GM19239 (cell line): ENCODE results near the gene KIRREL3.
"Not testable (repeated sequence)": the region's sequence is repeated elsewhere in the genome, so short reads cannot be mapped to it uniquely, and the experiment has no call there.

ENCODE experiments used
- DNase-seq: peaks from one replicate; pipeline ENCODE4 v3.0.0; 2011; ENCODE audit warnings: low spot score; ENCODE audit not compliant: insufficient read length
- FAIRE-seq: peaks from 2 replicates; lab custom pipeline; 2011; peaks lifted over from hg19 to GRCh38; lab: Jason Lieb, UNC

The KIRREL3 gene

DNA sequence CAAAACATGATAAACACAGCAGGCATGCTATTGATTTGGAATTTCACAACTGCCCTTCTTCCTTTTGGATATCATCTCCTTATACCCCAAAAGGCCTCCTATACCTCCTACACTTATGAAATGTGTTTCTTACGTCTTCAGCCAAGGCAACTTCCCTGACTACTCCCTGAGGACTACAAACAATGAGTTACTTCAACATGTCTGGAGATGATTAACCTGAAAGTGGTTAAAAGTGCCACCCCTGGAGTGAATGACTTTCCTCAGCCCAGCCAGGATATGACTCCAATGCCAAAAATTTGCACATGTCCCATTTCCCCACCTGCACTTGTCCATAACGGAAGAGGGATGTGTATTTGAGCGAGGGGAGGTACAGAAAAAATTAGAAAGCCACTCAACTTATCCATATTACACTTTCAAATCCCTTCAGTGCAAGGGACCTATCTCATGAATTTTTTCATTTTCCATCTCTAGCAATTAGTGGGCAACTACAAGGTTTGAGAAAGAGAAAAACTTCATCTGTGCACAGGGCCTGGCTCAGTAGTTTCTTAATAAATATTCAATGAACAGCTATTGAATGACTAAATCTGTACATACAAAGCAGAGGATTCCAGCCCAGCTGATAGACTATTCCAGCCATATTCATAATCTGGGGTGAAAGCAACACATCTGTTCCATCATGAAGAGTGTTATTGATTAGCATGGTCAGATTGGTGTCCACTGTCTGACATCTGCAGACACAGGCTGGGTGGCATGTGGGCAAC, 36.8 kb downstream of the KIRREL3 start:
- FAIRE-seq (no peak), DNase-seq (no peak)

DNA sequence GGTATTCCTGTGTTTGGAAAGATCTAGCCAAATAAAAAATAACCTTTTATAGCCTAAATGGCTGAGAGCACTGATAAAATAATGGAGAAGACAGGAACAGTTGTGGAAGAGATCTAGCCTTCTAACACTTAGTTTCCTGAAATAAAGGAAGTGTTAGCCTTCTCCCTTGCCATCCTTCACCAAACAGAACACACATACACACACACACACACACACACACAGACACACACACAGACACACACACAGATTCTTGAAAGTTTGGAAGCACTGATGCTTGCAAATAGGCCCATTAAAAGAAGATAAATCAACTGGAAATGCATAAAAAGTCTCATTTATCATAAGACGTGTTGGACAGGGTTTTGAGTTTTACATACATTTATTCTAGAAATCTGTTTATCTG, 37.5 kb downstream of the KIRREL3 start:
- DNase-seq, result no peak
- FAIRE-seq, result no peak

DNA sequence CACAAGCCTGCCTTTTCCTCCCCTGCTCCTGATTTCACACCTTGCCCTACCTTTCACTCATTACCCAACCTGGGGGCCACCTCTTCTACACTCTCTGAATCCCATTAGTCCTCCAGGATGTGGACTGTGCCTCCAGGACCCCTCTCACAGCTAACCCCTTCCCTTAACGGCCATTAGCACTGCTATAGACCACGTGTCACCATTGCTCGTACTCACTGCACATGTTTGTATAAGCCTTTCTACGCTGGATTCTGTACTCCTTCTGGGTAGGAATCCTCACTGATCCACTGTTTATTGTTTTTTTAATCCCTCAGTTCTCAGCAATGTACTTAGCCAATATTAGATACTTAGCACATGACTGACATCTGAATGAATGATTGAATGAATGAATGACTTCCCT, 40.9 kb downstream of the KIRREL3 start:
- DNase-seq (no peak), FAIRE-seq (no peak)

GRCh38 chr11:126956635-126957034, 43.9 kb downstream of the KIRREL3 start:
- DNase-seq (no peak), FAIRE-seq (no peak)

GRCh38 chr11:126952533-126952932, 48.0 kb downstream of the KIRREL3 start:
- DNase-seq, FAIRE-seq: not testable (repeated sequence)

DNA sequence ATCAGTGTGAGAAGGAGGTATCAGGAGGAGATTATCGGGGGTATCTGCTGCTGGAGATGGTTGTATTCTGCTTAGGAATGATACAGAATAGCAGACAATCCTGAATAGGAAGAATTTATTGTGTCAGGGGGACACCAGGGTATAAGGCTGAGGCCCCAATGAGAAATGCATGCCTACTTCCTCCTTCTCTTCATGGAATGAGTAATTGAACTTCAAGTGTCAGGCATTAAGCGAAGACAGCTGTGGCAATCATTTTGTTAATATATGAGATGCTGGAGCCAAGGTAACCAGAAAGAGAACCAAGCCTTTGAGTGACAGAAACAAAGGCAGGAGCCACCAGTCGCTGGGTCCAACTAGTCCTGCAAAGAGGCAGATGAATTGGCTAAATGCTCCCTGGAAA, 49.1 kb downstream of the KIRREL3 start:
- FAIRE-seq (no peak), DNase-seq (no peak)

GRCh38 chr11:126949066-126949891, 51.3 kb downstream of the KIRREL3 start:
- DNase-seq (no peak), FAIRE-seq (no peak)

DNA sequence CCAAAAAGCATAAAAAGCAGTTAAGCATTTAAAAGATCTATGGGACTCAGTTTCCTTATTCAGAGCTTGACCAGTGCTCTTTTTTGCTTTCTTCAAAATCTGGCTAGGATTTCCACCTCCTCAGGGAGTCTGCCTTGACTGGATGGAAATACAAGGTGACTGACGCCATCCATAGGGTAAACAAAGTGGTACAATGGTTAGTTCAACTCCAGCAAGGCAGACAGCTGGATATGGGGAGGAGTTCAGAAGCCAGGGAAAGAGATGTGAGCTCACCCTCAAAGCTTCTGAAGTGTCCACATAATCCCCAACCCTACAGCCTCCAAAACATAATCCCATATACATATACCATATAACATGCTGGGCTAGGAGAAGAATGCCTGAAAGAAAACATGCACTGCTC, 52.0 kb downstream of the KIRREL3 start:
- FAIRE-seq (no peak), DNase-seq (no peak)

DNA sequence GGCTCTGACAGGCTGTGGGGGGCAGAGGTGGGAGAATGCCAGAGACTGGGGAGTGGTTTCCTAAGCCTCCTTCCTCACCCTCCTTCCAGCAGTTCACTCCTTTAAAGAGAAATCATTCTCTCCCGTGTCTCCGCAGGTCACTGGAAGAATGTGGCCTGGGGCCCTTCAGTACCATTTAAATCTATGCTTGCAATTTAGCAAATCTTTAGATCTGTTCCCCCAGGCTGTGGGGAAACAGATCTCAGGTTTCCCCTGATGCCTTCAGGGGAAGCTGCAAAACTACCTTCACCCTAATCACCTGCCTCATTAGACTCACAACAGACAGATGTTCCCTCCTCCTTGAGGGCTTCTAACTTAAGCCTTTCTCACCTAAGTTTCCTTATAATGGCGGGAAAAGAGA, 55.3 kb downstream of the KIRREL3 start:
- DNase-seq (no peak), FAIRE-seq (no peak)

- FAIRE-seq (no peak), DNase-seq (no peak)
Observed at GRCh38 chr11:126943316-126943715, 57.3 kb downstream of the KIRREL3 start.

GRCh38 chr11:126942146-126942545, 58.4 kb downstream of the KIRREL3 start:
- FAIRE-seq (no peak), DNase-seq (no peak)

DNA sequence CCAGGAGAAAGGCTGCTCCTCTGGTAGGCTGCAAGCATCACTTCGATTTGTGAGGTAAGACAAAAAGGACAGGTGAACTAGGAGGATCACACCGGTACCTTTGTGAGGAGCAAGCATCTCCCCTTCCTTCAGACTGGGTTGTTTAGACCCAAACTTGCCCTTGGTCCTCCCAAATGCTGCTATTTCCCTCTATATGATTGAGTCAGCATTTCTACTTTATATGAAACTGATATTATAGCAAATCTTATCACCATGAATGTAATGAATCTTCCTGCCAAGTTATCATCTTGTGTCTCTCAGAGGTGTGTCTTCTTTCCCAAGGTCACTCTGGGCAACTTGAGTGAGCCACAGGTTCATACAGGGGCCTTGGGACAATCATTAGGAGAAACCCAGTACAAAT, 61.0 kb downstream of the KIRREL3 start:
- DNase-seq (no peak), FAIRE-seq (no peak)

DNA sequence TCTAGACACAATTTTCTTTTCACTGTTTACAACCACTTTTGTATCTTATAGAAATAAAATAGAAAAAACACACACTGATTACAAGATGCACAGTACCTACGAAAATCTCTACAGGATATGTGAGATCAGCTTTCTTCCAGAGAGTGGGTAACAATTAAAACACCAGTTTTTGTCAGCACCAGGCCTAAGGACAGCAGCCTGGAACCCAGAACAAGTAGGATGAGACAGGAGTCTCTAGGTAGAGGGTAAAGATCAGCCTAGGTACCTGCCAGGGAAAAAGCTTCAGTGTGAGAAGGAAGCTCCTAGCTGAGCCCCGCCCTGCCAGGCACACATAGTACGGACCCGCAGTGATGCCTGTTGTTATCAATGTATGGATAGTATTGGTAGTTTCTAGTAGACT, 61.9 kb downstream of the KIRREL3 start:
- no peak for FAIRE-seq
- DNase-seq, result no peak

DNA sequence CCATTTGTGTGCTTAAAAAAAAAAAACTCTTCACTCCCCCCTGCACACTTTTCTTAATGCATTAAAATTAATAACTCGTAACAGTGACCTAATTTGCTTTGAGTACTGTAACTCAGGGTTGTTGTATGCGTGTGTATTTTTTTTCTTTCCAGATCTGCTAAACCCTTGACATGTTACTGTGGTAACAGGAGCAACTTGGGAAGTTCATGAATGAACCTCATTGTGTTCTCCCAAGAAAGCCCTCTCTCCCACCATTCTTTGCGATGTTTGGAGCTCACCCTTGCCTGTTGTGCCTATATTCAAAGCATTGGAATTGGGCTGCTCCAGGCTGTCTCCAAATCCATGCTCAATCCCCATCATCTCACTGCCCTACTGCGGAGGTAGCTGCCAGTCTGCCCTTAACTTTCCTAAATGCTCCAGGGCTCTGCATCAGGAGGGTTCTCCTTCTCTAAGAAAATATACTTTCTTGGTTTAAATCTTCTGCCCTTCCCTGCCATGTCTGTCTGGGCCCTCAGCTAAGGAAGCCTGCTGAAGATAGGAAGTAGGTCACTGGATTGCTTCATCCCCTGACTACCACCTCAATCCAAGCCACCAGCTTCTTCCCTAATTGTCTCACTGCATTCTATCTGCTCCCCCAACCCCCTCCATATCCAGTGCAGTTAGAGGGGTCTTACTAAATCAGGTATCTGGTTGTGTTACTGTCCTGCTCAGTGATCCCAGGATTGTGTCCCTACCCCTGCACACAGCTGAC, 70.3 kb downstream of the KIRREL3 start:
- DNase-seq (no peak), FAIRE-seq (no peak)

- DNase-seq, result no peak
Observed at GRCh38 chr11:126929179-126930061, 71.2 kb downstream of the KIRREL3 start.

DNA sequence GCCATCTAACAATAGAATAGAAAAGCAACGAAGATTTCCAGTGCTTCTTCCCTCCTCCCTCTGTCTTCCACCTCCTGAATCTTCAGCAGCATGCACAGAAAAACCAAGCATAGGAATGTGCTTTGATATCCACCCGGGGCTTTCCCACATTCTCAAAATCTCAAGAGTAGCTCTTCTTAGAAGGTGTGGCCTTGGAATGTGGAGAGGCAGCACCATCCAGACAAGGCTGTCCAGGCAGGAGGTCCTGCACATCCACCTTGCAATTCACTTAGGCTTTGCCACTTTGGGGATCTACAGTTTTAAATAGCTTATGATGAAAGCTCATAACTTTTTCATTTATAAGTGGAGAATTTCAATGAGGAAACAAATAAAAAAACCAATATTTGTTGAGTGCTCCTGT, 72.9 kb downstream of the KIRREL3 start:
- DNase-seq (no peak), FAIRE-seq (no peak)

More at GRCh38 chr11:126929179-126930061, 71.2 kb downstream of the KIRREL3 start:
- no peak for FAIRE-seq

- FAIRE-seq (no peak), DNase-seq (no peak)
Observed at GRCh38 chr11:126926376-126926791, 74.2 kb downstream of the KIRREL3 start.

DNA sequence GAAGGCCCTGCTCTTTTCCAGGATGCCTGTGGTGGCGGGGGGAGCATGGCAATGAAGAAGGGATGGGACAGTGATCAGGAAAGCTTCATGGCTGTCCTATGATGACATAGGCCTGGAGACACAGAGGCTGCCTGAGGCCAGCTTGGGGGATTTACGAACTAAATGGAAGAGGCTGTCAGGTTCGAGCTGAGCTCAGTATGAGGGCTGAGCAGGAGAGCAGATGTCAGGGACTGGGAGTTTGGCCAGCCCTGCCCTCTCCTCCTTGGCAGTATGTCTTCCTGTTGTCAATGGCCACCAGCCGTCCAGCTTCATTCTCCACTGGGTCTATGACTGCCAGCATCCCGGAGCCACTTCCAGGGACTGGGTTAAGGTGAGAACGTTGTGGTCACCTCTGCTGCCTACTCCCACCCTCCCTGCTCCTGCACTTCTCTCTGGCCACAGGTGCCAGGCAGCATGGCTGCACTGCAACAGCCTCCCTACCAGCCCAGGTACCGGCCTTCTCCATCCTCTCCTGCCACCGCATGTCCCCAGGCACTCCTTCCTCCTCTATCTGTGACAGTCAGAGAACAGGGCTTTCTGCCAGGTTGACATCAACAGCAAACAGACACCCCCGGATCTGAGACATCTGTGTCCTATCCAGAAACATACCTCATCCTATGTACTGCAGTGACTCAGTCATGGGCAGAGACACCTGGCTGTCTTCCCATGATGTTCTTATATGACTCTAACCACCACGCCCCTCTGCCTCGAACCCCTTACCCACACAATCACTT, 75.1 kb downstream of the KIRREL3 start:
- no peak for FAIRE-seq
- no peak for DNase-seq

DNA sequence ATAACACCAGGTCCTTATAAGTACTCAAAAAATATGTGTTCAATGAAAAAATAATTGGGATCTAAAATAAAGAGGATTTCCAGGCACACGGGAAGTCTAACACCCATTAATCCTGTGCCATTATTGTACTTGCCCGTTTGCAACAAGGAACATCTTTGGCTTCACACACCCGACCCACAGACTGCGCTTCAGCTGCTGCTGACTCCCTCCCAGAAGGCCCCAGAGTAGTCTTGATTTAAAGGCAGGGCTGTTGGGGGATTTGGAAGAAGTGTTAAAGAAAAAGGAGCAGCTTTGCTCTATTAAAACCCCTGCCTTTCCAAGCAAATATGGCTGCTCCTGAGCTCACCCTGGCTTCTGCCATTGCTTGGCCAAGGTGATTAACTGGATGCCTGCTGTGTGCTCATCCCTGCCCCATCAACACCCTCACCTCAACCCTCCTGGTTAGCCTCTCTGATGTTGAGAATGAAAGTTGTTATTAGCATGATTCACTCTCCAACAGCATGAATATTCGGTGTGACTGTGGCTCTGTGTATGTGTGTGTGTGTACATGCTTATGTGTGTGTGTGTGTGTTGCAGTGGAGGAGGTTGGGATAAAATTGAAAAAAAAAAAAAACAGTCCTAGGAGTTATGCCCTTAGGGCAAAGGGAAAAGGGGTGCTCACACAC, 76.1 kb downstream of the KIRREL3 start:
- FAIRE-seq, result no peak
- DNase-seq, result no peak
